ENCODE results near the gene OR51E2.

OR51E2 gene

DNA sequence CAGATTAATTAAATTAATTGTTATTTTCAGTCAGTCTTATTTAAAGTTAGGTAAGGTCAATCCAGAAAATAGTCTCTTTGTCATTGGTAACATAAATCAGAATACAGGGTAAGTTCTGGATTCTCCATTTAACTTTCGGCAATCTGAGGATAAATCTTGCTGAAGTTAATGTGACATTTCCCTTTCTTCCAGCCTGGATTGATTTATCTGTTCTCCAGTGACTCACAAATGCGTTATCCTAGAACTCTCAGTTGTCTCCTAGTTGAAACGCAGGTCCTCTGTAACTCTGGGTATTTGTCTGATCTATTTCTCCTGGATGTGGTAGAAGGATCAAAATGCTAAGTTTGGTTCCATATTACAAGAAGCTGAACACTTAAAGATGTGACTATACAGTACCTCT lies 32.9 kb downstream of the OR51E2 start:
- DNase-seq: no peak
- intact Hi-C loops (cut with DNase I): no loop called here

DNA sequence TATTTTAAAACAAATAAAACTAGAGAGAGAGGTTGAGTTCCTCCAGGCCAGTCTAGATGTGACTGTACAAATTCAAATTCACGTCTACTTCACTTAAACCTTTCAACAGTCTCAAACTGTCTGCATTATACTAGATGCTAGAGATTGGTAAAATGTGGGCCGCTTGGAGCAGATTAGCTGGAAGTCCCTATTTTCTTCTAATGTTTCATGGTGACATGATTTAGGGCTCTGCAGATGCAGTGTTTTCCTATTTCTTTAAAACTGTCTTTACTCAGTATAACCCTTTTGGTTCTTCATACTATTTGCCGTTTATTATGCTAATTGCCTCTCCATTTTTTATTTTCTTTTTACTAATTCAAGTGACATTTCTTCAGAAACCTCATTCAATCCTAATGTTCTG lies 33.5 kb downstream of the OR51E2 start:
- DNase-seq: no peak
- intact Hi-C loops (cut with DNase I): no loop called here

DNA sequence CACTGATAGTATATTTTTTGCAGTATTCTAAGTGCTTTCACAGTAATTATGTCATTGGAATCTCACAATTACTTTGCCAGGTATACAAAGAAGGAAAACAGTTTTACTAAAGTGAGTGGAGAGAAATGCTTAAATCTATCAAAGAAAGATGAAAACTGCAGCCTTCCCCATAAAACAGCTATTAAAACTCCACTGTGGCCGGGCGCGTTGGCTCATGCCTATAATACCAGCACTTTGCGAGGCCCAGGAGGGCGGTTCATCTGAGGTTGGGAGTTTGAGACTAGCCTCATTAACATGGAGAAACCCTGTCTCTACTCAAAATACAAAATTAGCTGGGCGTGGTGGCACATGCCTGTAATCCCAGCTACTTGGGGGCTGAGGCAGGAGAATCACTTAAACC lies 34.8 kb downstream of the OR51E2 start:
- intact Hi-C loops (cut with DNase I): no loop called here
- DNase-seq: no peak

DNA sequence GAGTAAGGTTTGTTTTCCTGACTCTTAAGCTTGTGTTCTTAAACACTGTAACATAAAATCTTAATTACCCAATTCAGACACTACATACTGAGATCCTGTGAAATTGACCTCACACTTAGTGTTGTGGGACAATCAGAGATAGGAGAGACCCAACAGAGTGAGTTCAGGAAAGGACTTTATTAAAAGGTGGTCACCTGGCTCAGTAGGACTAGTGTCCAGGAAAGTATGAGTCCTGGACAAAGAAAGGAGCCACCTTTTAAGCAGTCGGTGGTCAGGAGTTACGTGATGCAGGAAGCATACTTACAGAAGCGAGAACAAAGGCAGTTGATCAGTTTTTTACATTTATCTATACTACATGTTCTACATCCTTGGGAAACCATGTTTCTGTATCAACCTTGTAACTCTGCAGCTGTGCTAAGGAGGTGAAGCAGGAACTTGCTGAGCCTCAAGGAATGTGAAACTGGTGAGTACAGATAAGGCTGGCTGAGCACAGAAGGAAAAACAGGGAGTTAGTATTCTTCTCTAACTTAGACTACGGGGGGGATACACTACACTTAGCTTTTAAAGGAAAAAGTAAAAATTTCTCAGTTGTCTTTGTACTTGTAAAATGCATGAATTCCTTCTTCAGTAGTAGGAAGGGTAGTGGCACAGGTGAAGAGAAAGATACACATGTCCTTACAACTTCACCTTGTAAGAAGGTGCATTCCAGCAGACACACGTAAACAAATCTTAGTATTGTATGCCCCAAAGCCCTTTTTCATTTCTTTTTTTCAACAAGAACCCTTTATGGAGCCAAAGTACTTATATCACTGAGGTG lies 38.8 kb downstream of the OR51E2 start:
- intact Hi-C loops (cut with DNase I): no loop called here
- DNase-seq: no peak

DNA sequence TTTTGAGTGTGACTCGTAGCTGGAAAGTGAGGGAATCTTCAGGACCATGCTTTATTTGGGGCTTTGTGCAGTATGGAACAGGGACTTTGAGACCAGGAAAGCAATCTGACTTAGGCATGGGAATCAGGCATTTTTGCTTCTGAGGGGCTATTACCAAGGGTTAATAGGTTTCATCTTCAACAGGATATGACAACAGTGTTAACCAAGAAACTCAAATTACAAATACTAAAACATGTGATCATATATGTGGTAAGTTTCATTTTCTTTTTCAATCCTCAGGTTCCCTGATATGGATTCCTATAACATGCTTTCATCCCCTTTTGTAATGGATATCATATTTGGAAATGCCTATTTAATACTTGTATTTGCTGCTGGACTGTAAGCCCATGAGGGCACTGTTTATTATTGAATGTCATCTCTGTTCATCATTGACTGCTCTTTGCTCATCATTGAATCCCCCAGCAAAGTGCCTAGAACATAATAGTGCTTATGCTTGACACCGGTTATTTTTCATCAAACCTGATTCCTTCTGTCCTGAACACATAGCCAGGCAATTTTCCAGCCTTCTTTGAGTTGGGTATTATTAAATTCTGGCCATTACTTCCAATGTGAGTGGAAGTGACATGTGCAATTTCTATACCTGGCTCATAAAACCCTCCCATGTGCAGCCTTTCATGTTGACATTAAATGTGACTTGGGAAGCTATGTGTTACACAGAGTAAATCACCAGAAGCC lies 42.9 kb downstream of the OR51E2 start:
- no peak for DNase-seq
- intact Hi-C loops (cut with DNase I): no loop called here

DNA sequence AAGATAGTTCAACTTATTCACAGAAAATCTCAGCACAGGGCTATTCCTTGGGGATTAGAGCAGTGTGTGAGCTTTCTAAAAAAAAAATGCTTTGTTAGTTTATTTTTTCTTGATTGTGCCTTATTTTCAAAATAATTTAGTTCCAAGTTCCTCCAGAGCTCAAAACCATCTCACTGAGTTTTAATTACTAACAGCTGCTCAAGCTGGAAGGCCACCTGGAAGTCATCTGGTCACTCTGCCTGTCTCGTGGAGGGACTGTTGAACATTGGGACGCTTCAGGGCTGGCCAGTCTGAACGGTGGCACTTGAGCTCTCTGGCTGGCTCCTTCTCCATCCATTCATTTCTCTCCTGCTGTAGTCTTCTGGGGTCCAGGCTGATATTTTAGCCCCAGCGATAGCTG lies 49.9 kb downstream of the OR51E2 start:
- DNase-seq: no peak
- intact Hi-C loops (cut with DNase I): loop anchor here (10.0 kb wide), 1 partner anchor 737 kb away; the partner anchor contains the start of gene OR51M1

DNA sequence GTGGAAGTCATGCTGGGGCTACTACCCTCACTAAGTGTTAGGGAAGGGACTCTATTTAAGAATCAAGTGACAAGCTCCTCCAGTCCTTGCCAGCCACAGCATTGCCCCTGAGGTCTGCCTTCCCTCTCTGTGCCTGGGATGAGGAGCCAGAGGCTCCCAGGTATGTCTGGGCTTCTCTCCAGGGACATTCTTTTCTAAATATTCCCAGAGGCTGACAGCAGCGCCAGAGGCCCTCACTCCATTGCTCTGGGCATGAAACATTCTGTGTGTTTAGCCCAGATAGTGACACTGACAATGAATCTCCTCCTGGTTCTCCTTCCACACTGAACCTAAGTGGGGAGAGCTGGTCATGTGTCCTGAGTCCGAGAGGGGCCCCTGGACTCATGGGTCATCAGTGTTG lies 51.7 kb downstream of the OR51E2 start:
- DNase-seq: no peak
- intact Hi-C loops (cut with DNase I): loop anchor here (10.0 kb wide), 1 partner anchor 739 kb away; the partner anchor contains the start of gene OR51M1

DNA sequence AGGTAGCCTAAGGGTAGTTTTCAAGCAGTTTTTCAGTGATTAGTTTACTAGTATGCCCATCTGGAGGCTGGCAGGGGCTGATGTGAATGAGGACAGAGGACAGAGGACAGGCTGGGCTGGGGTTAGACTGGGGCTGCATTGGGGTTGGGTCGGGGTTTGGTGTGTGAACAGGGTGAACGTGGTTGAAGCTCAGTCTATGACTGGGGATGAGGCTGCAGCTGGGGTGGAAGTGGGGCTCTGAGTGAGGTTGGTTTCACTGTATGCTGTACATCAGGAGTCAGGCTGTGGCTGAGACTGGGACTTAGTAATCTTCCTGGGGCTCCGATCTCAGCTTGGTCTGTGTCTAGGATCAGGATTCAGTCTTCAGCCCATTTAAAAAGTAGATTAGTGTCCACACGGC lies 53.4 kb downstream of the OR51E2 start:
- intact Hi-C loops (cut with DNase I): loop anchor here (10.0 kb wide), 1 partner anchor 741 kb away; the partner anchor contains the start of gene OR51M1
- DNase-seq: no peak

DNA sequence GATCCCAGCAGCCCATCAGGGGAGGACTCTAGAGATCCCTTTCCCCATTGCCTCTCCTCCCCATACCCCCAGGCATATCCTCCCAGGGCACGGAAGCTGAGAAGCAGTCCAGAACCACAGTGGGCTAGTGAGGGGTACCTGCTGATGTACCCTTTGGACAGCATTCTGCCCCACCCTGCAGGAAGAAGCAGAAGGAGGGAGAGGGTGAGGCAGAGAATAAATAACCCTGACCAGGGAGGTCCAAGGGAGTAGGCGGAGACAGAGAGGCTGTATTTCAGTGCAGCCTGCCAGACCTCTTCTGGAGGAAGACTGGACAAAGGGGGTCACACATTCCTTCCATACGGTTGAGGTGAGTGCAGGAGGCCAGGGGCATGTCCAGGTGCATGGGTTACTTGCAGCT lies 54.0 kb downstream of the OR51E2 start, which contains the start of gene OR51E1:
OR51E1 (plus strand) TSS at position 301 of the 400 bp plus-strand sequence. CDS start 8,545 bp downstream, outside the sequence.
- DNase-seq: no peak
- intact Hi-C loops (cut with DNase I): loop anchor here (10.0 kb wide), 1 partner anchor 741 kb away; the partner anchor contains the start of gene OR51M1

DNA sequence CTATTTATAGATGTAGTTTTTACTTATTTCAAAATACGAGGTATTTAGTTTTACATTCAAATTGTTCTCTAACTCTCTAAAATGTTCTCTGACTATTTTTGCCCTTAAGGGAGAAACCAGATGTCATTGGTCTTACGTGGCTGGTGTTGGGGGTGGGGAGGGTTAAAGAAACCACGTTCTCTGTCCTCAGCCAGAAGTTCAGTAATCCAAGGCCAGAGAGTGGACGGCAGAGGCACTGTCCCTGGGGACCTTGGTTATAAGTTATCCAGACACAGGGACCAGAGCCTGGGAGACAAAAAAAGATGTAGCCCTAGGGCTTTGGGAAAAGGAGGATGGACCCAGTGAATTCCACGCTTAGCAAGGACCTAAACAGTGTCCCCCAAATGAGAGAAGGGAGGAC lies 54.6 kb downstream of the OR51E2 start:
- no peak for DNase-seq
- intact Hi-C loops (cut with DNase I): loop anchor here (10.0 kb wide), 1 partner anchor 742 kb away; the partner anchor contains the start of gene OR51M1

DNA sequence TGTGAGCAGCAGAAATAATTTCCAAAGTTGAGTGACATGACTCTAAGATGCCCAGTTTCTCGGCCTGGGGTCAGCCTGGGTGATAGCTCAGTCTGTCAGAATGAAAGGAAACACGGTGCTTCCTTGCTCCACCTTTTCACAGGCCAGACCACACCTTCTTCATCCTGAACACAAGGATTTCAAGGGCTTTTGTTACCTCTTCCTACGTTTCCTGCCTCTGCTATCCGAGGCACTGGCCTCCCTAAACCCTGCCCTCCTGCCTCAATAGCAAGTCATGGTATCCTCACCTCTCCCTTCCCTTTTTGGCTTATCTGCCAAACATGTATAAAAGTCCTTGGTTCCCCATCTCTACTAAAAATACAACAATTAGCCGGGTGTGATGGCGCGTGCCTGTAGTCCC lies 55.6 kb downstream of the OR51E2 start:
- intact Hi-C loops (cut with DNase I): loop anchor here (10.0 kb wide), 1 partner anchor 743 kb away; the partner anchor contains the start of gene OR51M1
- DNase-seq: no peak

DNA sequence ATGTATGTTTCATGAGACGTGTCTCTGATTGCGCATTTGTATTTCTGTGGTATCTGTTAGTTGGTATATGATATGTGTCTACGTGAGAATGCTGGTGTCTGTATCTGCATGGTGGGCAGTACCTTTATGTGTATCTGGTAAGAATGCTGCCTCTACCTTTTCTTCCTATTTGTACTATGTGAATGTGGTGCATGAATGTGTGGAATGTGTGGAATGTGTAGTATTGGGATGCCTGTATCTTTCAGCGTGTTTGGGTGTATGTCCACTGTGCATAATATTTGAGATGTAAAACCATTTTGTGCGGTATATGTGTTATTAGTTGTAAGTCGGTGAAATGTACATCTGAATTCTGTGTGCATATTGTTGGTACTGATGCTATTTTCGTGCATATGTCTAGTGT lies 56.2 kb downstream of the OR51E2 start:
- intact Hi-C loops (cut with DNase I): loop anchor here (10.0 kb wide), 1 partner anchor 743 kb away; the partner anchor contains the start of gene OR51M1
- no peak for DNase-seq

DNA sequence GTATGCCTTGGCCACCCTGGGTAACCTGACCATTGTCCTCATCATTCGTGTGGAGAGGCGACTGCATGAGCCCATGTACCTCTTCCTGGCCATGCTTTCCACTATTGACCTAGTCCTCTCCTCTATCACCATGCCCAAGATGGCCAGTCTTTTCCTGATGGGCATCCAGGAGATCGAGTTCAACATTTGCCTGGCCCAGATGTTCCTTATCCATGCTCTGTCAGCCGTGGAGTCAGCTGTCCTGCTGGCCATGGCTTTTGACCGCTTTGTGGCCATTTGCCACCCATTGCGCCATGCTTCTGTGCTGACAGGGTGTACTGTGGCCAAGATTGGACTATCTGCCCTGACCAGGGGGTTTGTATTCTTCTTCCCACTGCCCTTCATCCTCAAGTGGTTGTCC lies 57.7 kb downstream of the OR51E2 start:
- no peak for DNase-seq
- intact Hi-C loops (cut with DNase I): loop anchor here (5.0 to 10.0 kb wide), 3 partner anchors 362 to 1165 kb away; partner anchors contain the start of genes OR51M1 and OR52N2

DNA sequence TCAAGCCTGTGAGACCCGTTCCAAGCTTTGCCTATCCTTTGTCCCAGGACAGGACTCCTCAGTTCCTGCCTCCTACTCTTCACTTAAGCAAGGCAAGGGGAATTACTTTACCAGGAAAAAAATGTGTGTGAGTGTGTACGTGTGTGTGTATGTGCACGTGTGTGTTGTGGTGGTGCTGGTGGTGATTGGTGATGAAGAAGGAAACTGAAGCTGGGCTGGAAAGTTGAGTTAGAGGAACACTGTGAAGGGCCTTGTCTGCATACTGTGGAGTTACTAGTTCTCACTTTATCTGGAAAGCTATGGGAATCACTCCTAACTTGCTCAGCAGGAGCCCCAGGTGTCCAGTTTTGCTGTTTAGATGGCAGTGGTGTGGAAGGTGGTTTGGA lies 60.0 kb downstream of the OR51E2 start:
- intact Hi-C loops (cut with DNase I): loop anchor here (2.0 to 10.0 kb wide), 3 partner anchors 29 to 1167 kb away; partner anchors contain the start of genes OR52N2 and TRIM68
- DNase-seq: no peak

DNA sequence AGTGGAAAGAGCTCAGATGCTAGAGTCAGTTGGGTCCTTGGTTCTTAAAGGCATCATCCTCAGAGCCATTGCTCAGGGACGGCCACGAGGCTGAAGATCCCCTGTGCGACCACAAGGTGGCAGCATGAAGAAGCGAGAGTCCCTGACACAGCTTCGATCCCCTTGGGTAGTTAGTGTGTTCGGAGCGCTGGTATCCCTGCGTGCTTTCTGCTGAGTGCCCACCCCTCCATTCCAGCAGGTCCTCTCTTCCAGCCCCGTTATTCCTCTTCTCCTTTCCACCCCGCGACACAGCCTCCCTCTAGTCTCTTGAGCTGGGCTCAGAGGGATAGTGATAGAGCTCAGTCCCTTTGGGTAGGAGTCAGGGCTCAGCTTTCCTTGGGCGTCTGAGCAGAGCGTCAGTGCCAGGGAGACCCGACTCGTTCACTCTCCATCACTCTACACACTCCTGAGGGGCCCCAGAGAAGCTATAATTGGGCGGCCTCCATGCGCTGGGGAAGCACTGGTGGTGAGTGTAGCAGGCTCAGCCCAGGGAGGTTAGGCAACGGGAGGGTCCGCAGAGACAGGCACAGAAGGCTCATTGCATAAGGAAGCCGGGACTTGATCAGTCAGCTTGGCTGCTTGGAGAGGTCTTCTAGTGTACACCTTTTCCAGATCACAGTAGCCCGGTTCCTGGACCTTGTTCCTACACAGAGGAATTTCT lies 60.5 kb downstream of the OR51E2 start, which contains the start of gene OR51D1:
OR51D1 (plus strand) TSS at position 516 of the 700 bp plus-strand sequence. CDS start 2,314 bp downstream, outside the sequence.
- intact Hi-C loops (cut with DNase I): loop anchor here (2.0 to 10.0 kb wide), 3 partner anchors 28 to 1168 kb away; partner anchors contain the start of genes OR52N2 and TRIM68
- peak; percentile 45 to 95 (median 74) for DNase-seq

DNA sequence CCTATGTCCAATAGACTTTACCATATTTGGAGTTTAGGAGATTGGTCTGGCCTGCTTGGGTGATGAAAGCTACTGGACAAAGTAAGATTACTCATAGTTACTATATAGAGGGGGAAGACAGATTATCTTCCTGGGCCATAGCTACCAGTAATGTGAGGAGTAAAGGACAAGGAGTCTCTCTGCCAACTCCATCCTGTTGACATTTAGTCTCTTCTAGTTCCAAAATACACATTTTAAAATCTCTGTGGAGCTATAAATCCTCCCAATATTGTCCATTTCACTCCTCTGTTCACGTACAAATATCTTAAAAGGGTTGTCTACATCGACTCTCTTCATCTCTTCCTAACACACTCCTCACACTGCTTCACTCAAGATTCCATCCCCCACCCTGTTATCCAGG lies 61.5 kb downstream of the OR51E2 start:
- no peak for DNase-seq
- intact Hi-C loops (cut with DNase I): loop anchor here (2.0 to 10.0 kb wide), 3 partner anchors 27 to 1169 kb away; partner anchors contain the start of genes OR52N2 and TRIM68

Measured in posterior cingulate gyrus (tissue), 11 donors.